ENCODE data around the gene DDX39A. TPM values are rescaled to one million over a fixed set of nuclear protein-coding genes. Genes with fewer than 3 reads are reported as not detected.

DDX39A gene
- total and polyA plus RNA-seq, 2 of the 13 experiments (the other 11 are each of a cell fraction or from before 2014, with no cell fraction given), result 34.6 to 90.4 TPM

- no peak for TF ChIP-seq ZNF780A (CRISPR knock-in tag; IDR thresholded peaks at IDR 0.05)
- peak; percentile 42; the same call in 1 of the 2 replicates for TF ChIP-seq ZNF280D (CRISPR knock-in tag; IDR thresholded peaks at IDR 0.05)
- TF ChIP-seq THYN1 (CRISPR knock-in tag; IDR thresholded peaks at IDR 0.05; ENCODE audit: borderline replicate concordance, low read depth), result no peak
- no peak for TF ChIP-seq ZNF629 (CRISPR knock-in tag; conservative IDR thresholded peaks at IDR 0.05)
- TF ChIP-seq SMC3 (IDR thresholded peaks at IDR 0.05; ENCODE audit: low read length), result peak; percentile 40; the same call in 1 of the 2 replicates
- TF ChIP-seq CBX1 (IDR thresholded peaks at IDR 0.05; ENCODE audit: low read depth), result peak; percentile 18
- peak; percentile 77; the same call in 1 of the 2 replicates for TF ChIP-seq ZNF580 (CRISPR knock-in tag; IDR thresholded peaks at IDR 0.05; ENCODE audit: borderline replicate concordance, low read depth)
- TF ChIP-seq HOXD1 (CRISPR knock-in tag; IDR thresholded peaks at IDR 0.05), result 0 out of 2 replicates have a peak, but pooled peaks have one; percentile 11
- no peak for TF ChIP-seq SETDB1 (CRISPR knock-in tag; IDR thresholded peaks at IDR 0.05; ENCODE audit: borderline replicate concordance)
- TF ChIP-seq SRSF1 (optimal IDR thresholded peaks at IDR 0.05; ENCODE audit: low read depth, low read length), result peak; percentile 58
- TF ChIP-seq FOXK2 (IDR thresholded peaks at IDR 0.05), result no peak
- TF ChIP-seq YY1 (IDR thresholded peaks at IDR 0.05; ENCODE audit: insufficient read depth, insufficient replicate concordance, low read depth, low read length), result peak; percentile 44
- peak; percentile 85 for TF ChIP-seq AGO2 (optimal IDR thresholded peaks at IDR 0.05; ENCODE audit: low read depth, low read length)
- TF ChIP-seq STAT6 (CRISPR knock-in tag; IDR thresholded peaks at IDR 0.05; ENCODE audit: borderline replicate concordance), result no peak
- TF ChIP-seq NFYC (CRISPR knock-in tag; IDR thresholded peaks at IDR 0.05), result peak; percentile 64
- TF ChIP-seq HMGXB4 (CRISPR knock-in tag; IDR thresholded peaks at IDR 0.05; ENCODE audit: borderline replicate concordance in 1 of 2, low read depth in 1 of 2), result peak; percentile 68 to 80; a peak in 3 of 4 replicates
- TF ChIP-seq E2F2 (CRISPR knock-in tag; IDR thresholded peaks at IDR 0.05; ENCODE audit: borderline replicate concordance), result no peak
- TF ChIP-seq ATF7 (IDR thresholded peaks at IDR 0.05), result no peak
- 0 out of 2 replicates have a peak, but pooled peaks have one; percentile 28 for TF ChIP-seq ATF7 (CRISPR knock-in tag; IDR thresholded peaks at IDR 0.05)
Measured at GRCh38 chr19:14405758-14406644, 13.1 kb downstream of the DDX39A start (continued).
